A549 treated with CpdA at 1 μM for 4 hours (cell line): ENCODE measurements around the gene CELSR3. TPM values are rescaled to one million over a fixed set of nuclear protein-coding genes. Genes with fewer than 3 reads are reported as not detected.

Experiments
- total RNA-seq: library from RNA; stranded (reverse); fragments of 200-300 nt; extraction: Qiagen RNA extraction; gene quantifications from 5 replicates; pipeline ENCODE4 v1.2.3, GENCODE V29; 2022; ENCODE audit warnings: low read depth

The CELSR3 gene, protein sequence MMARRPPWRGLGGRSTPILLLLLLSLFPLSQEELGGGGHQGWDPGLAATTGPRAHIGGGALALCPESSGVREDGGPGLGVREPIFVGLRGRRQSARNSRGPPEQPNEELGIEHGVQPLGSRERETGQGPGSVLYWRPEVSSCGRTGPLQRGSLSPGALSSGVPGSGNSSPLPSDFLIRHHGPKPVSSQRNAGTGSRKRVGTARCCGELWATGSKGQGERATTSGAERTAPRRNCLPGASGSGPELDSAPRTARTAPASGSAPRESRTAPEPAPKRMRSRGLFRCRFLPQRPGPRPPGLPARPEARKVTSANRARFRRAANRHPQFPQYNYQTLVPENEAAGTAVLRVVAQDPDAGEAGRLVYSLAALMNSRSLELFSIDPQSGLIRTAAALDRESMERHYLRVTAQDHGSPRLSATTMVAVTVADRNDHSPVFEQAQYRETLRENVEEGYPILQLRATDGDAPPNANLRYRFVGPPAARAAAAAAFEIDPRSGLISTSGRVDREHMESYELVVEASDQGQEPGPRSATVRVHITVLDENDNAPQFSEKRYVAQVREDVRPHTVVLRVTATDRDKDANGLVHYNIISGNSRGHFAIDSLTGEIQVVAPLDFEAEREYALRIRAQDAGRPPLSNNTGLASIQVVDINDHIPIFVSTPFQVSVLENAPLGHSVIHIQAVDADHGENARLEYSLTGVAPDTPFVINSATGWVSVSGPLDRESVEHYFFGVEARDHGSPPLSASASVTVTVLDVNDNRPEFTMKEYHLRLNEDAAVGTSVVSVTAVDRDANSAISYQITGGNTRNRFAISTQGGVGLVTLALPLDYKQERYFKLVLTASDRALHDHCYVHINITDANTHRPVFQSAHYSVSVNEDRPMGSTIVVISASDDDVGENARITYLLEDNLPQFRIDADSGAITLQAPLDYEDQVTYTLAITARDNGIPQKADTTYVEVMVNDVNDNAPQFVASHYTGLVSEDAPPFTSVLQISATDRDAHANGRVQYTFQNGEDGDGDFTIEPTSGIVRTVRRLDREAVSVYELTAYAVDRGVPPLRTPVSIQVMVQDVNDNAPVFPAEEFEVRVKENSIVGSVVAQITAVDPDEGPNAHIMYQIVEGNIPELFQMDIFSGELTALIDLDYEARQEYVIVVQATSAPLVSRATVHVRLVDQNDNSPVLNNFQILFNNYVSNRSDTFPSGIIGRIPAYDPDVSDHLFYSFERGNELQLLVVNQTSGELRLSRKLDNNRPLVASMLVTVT (N-terminal part only)
- 3.0 to 5.4 TPM (median 4.7 TPM) in 5 replicates for total RNA-seq

DNA sequence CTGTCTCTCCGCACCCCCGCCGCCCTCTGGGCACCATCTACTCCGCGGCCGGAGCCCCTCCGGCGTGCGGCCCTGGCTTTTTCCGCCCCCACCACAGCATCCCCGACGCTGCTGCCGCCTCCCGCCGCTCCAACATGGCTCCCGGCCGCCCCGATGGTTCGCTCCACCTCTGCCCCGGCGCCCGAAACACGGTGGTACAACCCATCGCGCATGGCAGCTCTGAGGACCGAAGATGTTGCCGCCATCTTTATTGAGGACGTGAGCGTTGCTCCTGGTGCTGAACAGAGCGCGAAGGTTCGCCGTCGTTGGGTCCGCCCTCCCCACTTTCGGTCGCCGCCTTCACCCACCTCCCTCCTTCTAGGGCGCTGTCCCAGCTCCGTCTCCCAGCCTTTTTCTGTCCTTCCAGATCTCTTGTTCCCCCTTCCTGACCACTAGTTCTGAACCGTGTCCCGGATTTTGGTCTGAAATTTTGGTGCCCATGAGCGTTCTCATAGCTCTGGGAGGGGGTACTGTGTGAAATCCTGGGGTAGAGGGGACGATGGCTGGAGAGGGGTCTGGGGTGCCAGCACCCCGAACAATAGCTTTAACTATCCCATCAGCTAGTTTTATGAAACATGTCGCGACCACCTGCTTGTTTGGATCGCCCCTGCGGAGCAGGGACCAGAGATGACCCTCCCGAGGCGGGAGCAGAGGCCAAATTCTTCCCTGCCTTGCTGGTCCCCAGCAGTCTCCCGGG, at the start of gene CELSR3:
TSS of gene CELSR3 (minus strand) at position 134 of the 736 bp plus-strand sequence. CDS start 252 bp downstream, outside the sequence.

DNA sequence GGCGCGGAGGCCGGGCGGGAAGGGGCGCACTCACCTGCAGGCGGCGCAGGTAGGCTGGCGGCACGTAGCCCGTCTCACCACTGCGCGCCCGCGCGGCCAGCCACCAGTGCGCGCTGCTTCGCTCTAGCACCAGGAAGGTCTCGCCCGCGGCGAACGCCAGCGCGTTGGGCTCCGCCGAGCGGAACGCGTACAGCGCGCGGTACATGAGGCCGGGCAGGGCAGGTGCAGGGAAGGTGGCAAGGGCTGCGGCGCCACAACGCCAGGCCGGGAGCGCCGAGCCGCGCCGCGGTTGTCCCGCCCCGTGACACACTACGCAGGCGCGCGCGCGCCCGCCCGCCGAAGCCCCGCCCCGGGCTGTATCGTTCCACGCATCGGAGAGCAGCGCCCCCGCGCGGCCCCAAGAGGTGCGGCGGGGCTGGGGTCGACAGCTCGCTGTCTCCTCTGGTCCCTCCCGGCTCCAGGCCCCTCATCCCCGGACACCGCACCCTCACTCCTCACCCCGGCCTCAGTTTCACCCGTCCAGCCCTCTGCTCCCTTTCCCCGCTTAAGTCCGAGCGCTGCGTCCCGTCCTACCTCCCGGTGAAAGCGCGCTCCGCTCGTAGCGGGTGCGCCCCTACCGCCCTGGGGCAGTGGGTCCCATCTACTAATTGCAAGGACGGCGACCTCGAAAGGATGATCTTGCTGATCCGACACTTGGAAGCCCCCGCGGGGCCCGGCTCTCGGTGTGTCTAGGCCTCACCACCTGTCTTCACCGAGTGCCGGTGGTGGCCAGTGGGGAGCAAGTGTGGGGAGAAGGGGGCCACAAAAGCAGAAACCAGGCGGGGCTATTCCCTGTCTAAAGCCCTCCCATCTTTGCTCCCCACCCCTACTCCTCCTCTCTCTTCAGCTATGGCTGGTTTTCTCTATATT, 23.2 kb upstream of the CELSR3 start, which contains the start of gene NCKIPSD:
TSS of gene NCKIPSD (minus strand) at position 313 of the 909 bp plus-strand sequence. CDS start at position 205, 108 bp downstream.

DNA sequence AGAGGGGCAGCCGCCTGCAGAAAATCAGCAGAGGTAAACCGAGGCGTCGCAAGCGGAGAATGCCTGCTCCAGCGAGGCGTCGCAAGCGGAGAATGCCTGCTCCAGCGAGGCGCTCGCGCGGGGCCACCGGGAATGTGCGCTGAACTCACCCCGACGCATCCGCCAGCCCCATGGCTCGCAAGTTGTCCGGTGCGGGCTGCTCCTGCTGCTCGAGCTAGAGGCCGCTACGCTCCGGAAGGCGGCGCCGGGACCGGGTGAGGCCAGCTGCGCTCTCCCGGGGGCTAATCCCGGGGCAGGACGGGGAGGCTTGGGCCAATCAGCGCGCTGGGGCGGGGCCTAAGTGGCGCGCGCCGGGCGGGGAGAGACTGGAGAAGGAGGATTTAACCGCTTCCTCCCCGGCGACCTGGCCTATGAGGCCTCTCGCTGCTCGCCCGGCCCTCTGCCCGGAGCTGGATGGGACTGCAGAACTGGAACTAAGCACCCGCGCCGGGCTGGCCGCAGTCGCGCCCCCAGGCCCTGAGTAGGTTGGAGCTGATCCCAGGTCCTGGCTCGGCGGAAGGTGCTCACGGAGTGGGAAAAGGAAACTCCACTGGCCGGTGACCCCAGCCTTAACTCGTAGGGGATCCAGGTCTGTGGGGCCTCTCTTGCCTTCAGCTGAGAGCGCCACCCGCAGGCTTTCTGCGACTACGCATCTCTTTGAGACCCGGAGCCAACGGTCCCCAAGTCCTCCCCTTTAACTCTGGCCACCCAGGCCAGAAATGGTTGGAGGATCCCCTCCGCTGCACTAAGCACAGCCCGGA, 27.3 kb downstream of the CELSR3 start, which contains the start of gene SLC26A6:
TSS of gene SLC26A6 (minus strand) at position 240 of the 800 bp plus-strand sequence. CDS start at position 172, 68 bp downstream.

DNA sequence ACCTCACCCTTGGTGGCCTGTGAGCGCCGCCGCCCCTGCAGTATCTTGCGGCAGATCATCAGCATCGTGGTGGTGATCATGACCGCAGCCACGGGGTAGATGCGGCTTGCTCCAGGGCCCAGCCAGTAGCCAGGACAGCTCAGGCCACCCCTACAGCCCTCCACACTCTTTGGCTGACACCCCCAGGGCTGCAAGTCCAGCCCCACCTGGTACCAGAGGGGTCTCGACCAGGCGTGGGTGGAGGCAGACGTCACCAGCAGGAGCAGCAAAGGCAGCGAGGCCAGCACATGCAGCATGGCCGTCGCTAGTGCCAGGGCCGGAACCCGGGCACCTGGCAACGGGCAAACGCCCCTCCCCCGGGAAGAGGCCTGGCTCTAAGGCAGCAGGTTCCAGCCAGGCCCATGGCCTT, 41.2 kb downstream of the CELSR3 start, which contains the start of gene TMEM89:
TSS of gene TMEM89 (minus strand) at position 309 of the 409 bp plus-strand sequence. CDS start at position 296, 13 bp downstream.

DNA sequence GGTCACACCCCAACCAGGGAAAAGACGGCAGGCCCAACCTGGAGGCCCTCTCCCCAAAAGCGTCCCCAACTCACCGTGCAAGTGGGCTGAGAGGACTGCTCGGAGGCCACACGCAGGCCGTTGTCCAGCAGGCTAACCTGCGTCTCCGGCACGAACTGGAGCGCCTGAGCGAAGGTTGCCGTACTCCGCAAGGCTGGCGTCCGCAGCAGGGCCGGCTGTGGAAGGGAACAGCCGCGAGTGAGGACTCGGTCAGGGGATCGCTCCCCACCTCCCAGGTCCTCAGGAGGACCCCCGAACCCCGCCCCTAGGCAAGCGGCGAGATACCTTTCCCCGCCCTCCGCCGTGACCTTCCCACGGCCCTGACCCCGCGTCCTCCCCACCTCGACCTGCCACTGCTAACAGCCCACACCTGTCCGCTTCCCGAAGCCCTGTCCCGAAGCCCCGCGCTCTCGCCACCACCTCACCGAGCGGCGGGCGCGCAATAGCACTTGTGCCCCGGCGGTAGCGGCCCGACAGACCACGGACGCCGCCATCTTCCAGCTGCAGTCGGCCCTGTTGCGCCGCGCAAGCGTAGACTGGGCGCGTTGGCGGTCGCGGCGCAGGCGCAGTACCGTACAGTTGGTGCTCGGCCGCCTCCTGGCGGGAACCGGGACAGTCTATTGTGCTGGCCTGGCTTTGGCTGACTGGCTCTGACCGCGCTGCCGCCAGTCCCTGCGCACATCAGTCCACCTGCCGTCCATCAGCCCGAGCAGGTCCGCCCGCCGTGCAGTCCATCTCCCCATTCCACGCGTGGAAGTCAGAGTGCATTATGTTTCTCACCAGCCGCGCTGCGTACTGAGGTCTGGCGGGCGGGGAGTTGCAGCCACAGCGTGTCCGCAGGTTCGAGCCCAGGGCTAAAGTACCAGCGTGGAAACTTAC, 53.3 kb downstream of the CELSR3 start, which contains the start of gene UQCRC1:
TSS of gene UQCRC1 (minus strand) at position 559 of the 918 bp plus-strand sequence. CDS start at position 533, 26 bp downstream.

DNA sequence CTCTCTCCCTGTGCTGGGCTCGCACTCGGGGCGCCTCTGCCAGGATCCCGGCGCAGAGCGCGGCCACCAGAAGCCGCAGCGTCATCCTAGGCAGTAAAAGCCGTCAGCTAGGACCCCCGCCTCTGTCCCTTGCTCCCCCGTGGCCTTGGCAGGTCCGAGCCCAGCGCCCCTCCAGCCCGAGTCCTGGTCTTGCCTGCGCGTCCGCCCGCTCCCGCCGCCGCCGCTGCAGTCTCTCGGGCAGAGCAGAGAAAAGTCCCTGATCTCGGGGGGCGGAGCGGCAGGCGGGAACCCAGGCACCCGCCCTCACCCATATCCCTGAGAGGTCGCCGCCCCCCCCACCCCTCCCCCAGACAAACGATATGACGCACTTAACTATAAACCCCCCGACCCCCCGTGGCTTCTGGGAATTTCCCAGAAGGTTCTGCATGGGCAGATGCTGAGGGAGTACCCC, 67.6 kb downstream of the CELSR3 start, which contains the start of gene COL7A1:
TSS of gene COL7A1 (minus strand) at position 255 of the 451 bp plus-strand sequence. CDS start at position 85, 170 bp downstream.

Other genes starting within 250 kb of the CELSR3 start
- gene PLXNB1, start 232.8 kb downstream of the CELSR3 start, total RNA-seq, result 13.7 to 17.6 TPM (median 14.1 TPM) in 5 replicates
- 24.0 to 28.4 TPM (median 26.6 TPM) in 5 replicates for gene CCDC51, start 222.8 kb downstream of the CELSR3 start, total RNA-seq
- gene TMA7, start 222.6 kb downstream of the CELSR3 start, total RNA-seq, result 260 to 415 TPM (median 305 TPM) in 5 replicates
- 7.8 to 9.4 TPM (median 9.3 TPM) in 5 replicates for gene ATRIP, start 216.1 kb downstream of the CELSR3 start, total RNA-seq
- gene SHISA5, start 158.7 kb downstream of the CELSR3 start, total RNA-seq, result 102 to 137 TPM (median 129 TPM) in 5 replicates
- gene PFKFB4, start 106.1 kb downstream of the CELSR3 start, total RNA-seq, result 14.0 to 25.2 TPM (median 15.7 TPM) in 5 replicates
- gene UCN2, start 99.1 kb downstream of the CELSR3 start, total RNA-seq, result 8.5 to 11.8 TPM (median 10.2 TPM) in 5 replicates
- 152 to 242 TPM (median 215 TPM) in 5 replicates for gene COL7A1, start 67.6 kb downstream of the CELSR3 start, total RNA-seq
- 161 to 184 TPM (median 180 TPM) in 5 replicates for gene UQCRC1, start 53.2 kb downstream of the CELSR3 start, total RNA-seq
- gene TMEM89, start 41.1 kb downstream of the CELSR3 start, total RNA-seq, result 0.15 to 0.24 TPM in 2 of 5 replicates, not detected in the others
- 15.3 to 21.4 TPM (median 18.9 TPM) in 5 replicates for gene SLC26A6, start 27.4 kb downstream of the CELSR3 start, total RNA-seq
- gene NCKIPSD, start 23.0 kb upstream of the CELSR3 start, total RNA-seq, result 8.2 to 10.9 TPM (median 9.0 TPM) in 5 replicates
- gene IP6K2, start 54.3 kb upstream of the CELSR3 start, total RNA-seq, result 45.3 to 52.3 TPM (median 48.9 TPM) in 5 replicates
- 15.5 to 19.3 TPM (median 17.9 TPM) in 5 replicates for gene PRKAR2A, start 185.0 kb upstream of the CELSR3 start, total RNA-seq
- 9.9 to 11.8 TPM (median 10.8 TPM) in 5 replicates for gene SLC25A20, start 236.0 kb upstream of the CELSR3 start, total RNA-seq